Stimulated activated CD4-positive, alpha-beta T cell treated with anti-CD3 and anti-CD28 coated beads, Interleukin-2, amount 100 ng/mL, for 4 hours (primary cell): ENCODE measurements around the gene TPRKB.
"Not testable (repeated sequence)": the region's sequence is repeated elsewhere in the genome, so short reads cannot be mapped to it uniquely, and the experiment has no call there.

Source experiments
- DNase-seq: peaks from one replicate; pipeline ENCODE4 v3.0.0-alpha.2; 2020; ENCODE audit warnings: low read depth

TPRKB gene

GRCh38 chr2:73739101-73739500 is 2.0 kb upstream of the TPRKB start:
- DNase-seq = no peak

DNA sequence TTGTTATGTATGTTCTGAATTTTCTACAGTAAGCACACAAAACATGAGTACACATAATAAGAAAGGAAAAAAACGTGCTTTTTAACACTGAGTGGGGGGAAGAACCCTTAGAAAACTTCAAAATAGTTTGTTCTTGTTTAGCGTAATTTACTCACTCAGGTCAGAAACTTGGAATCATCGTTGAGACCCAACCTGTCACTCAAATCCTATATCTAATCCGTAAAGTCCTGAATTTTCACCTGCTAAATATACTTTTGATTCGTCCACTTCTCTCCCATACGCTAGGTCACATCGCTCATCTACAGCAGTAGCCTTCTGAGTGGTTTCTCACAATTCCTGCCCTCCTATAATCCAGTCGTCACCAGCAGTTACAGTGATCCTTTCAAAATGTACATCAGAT is 767 bp downstream of the TPRKB start:
- no peak for DNase-seq

GRCh38 chr2:73730810-73731209 is 6.3 kb downstream of the TPRKB start:
- no peak for DNase-seq

GRCh38 chr2:73728711-73729110 is 8.4 kb downstream of the TPRKB start:
- no peak for DNase-seq

DNA sequence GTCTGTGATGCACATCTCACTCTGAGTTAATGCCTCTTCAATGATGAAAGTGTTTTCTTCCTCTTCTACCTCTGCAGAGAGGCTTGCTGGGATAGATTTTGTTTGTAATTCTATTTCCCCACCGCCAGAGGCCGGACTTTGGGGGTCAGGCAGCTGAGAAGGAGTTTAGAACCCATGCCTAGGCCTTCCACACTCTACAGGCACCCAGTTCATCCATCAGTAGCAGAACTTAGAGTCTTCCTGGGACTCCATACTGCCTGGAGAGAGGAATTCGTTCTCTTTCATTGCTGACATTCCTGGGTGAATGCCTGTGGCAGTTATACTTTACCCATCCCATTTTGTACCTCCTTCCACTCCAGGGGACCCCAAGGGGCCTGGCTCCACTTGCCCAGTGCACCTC is 9.1 kb downstream of the TPRKB start:
- DNase-seq = no peak

DNA sequence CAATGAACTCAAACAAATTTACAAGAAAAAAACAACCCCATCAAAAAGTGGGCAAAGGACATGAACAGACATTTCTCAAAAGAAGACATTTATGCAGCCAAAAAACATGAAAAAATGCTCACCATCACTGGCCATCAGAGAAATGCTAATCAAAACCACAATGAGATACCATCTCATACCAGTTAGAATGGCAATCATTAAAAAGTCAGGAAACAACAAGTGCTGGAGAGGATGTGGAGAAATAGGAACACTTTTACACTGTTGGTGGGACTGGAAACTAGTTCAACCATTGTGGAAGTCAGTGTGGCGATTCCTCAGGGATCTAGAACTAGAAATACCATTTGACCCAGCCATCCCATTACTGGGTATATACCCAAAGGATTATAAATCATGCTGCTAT is 10.5 kb downstream of the TPRKB start:
- not testable (repeated sequence) for DNase-seq

DNA sequence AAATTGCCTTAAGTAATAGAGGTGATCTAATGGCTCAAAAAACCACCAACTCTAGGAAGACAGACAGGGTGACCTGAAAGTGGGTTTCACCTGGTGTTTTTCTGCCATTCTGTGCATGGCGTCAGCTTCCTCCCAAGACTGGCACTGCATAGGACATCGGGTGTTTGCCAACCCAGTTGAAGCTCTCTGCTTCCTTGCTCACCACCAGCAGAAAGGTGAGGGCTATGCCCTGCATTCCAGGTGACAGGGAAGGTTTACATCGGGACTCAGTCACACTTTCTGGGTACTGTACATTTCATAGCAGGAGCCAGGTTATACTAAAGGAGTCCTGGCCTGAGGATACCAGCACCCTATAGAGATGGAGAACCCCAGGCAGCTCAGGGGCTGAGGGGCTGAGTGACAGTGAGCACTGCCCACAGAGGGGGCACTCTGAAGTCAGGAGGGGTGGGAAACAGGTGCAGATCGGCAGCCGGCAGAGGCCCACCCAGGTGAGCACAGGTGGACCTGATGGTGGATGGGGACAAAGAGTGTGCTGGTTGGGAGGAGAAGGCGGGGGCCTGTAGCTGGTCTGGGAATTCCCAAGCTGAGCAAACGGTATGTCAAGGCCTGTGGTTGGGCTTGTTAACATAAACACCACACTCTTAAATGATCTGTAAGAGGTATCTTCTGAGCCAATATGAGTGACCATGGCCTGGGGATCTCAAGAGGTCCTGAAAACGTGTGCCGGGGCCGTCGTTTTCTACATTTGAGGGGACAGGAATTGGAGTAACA is 18.1 kb downstream of the TPRKB start:
- DNase-seq = no peak

DNA sequence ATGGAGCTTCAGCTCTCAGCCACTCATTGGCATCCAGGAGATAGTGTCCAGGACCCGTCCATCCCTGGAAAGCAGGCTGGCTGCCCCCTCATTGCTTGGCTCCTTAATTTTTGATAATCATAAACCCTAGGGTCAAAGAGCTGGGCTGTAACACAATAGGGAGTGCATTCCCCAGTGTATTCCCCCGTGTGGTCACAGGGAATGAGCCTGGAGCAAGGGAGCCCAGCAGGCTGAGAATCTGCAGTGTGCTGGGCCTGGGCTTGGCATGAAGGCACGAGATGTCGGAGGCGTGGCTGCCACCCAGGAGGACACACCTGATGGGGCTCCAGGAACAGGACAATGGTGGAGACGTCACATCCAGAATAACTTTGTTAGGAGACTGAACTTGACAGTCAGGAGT is 18.7 kb downstream of the TPRKB start:
- DNase-seq = no peak

GRCh38 chr2:73717695-73718094 is 19.4 kb downstream of the TPRKB start:
- not testable (repeated sequence) for DNase-seq

DNA sequence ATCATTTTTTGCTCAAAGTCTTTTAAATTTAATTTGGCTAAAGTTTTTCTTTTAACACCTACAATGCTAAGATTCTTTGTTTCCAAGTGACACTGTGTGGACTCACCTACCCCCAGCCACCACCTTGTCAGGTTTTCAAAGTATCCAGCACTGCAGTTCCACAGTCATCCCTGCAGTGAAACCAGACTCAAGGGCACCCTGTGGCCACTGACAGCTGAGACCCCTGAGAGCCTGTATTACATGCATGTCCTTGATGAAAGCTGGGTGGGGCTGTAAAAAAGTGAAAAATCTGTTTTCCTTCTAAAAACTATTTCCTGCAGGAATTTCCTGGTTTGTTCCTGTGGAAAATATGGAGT is 19.9 kb downstream of the TPRKB start:
- no peak for DNase-seq

- no peak for DNase-seq
Measured at GRCh38 chr2:73716543-73717250, 20.4 kb downstream of the TPRKB start.

DNA sequence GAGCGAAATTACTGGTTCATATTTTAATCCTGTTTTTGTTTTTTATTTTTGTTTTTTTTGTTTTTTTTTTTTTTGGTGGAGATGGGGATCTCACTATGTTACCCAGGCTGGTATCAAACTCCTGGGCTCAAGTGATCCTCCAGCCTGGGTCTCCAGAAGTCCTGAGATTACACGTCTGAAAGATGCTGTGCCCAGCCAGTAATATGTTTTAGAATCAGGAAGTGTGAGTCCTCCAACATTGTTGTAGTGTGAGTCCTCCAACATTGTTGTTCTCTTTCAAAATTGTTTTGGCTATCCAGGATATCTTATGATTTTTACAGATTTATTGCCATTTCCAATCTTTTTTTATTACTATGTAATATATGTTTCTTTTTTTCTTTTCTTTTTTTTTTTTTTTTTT is 23.1 kb downstream of the TPRKB start:
- no peak for DNase-seq

GRCh38 chr2:73708527-73708926 is 28.6 kb downstream of the TPRKB start:
- DNase-seq = no peak

GRCh38 chr2:73707636-73708035 is 29.5 kb downstream of the TPRKB start:
- no peak for DNase-seq

DNA sequence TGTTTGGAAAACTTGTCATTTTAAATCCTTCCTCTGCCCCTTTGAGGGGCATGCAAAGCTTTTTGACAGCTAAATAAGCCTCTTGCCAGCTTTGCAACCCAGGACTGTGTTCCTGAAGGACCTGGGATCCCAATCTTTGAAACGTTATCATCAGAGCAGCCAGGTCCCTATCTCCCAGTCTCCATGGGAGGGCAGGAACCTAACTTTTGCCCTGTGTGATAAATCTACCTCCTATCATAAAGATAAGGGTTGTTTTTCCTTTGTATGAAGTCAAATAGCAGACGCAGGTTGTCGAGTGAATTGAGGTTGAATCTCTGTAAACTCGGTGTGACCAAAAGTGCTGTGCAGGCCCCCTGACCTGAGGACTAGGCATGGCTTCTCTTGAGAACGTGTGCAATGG is 30.1 kb downstream of the TPRKB start:
- no peak for DNase-seq

DNA sequence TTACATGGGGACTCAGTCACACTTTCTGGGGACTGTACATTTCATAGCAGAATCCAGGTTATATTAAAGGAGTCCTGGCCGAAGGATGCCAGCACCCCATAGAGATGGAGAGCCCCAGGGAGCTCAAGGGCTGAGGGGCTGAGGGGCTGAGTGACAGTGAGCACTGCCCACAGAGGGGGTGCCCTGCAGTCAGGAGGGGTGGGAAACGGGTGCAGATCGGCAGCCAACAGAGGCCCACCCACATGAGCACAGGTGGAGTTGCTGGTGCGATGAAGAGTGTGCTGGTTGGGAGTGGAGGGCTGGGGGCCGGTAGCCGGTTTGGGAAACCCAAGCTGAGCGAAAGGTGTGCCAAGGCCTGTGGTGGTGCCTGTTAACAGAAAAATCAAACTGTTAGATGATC is 32.1 kb downstream of the TPRKB start:
- DNase-seq = no peak

GRCh38 chr2:73704285-73704684 is 32.9 kb downstream of the TPRKB start:
- DNase-seq = no peak

- DNase-seq = no peak
Measured at GRCh38 chr2:73703675-73704074, 33.5 kb downstream of the TPRKB start.

GRCh38 chr2:73702852-73703493 is 34.2 kb downstream of the TPRKB start:
- not testable (repeated sequence) for DNase-seq

- no peak for DNase-seq
Measured at GRCh38 chr2:73701968-73702665, 35.0 kb downstream of the TPRKB start.

DNA sequence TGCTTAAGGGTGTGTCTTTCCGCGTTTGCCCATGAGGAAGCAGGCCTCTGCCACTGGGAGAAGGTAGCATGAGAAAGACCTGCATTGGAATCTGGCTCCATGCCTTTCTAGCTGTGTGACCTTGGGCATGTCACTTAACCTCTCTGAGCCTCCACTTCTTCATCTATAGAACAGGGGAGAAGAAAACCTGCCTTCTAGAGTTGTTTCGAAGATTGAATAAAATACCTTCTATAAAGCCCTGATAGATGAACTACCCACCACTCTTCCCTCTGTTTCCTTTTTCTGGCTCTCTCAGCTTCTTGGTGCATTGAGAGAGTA is 35.7 kb downstream of the TPRKB start:
- not testable (repeated sequence) for DNase-seq

DNA sequence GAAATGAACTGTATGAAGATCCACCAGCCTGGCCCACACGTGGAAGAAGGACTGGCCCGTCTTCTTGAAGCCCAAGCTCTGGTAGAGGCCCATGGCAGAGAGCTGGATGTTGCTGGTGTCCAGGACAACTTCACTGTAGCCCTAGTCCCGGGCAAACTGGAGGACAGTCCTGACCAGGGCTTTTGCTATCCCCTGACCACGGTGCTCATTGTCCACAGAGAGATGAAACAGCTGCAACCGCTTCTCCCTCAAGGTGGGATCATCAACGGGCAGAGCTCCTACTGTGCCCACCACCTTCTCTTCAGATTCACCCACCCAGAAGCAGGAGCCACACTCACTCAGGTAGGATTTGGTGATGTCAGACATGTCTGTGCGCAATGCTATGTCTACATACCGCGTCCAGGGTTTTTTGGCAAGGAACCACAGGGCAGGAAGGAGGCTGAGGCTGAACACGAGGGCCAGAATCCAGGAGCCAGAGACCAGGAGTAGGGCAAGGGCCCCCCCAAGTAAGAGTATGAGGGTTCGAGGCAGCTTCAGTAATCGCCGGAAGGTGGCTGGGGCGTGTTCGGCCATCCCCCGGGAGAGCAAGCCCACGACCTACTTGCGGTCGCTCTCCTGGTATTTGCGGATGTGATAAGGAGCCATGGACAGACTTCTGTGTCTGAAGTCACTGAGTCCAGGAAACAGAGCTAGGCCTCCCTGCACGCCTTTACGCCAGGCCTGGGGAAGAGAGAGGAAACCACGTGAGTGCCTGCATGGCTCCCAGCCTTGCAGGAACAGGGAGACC is 36.3 kb downstream of the TPRKB start:
- no peak for DNase-seq
